K562 (cell line): ENCODE results near the gene PLPPR2. TPM values are rescaled to one million over a fixed set of nuclear protein-coding genes. Genes with fewer than 3 reads are reported as not detected.

ENCODE experiments used
- ATAC-seq: fragments of 200-7000 bp; cut with Tn5 transposase; 3 replicates; pipeline ENCODE4 v1.9.1; 2020; ENCODE audit warnings: moderate library complexity
- BruUV-seq: library from RNA; stranded (reverse); fragments of 400-500 nt; replicated peaks from 2 replicates; lab custom pipeline; 2021; lab: Mats Ljungman, UMichigan
- CTCF ChIA-PET: fragments of 300-600 bp; formaldehyde crosslinking; extraction: SDS; loops from one replicate; lab custom pipeline; 2021; ENCODE audit warnings: low intra/inter-chr PET ratio; lab: Yijun Ruan, JAX
- POLR2A ChIA-PET: fragments of 300-600, 350-650 bp; sonication (Branson Sonifier 250); formaldehyde crosslinking; extraction: SDS; loops from one replicate; lab custom pipeline; 2021; ENCODE audit warnings: antibody characterized with exemption, inconsistent platforms; lab: Yijun Ruan, JAX
- DNase-seq, 4 experiments: peaks; one replicate each; pipeline versions ENCODE4 v3.0.0 to v3.0.0-alpha.2; 2011 to 2018; ENCODE audit warnings: low spot score in 3 of 4, mixed read lengths in 3 of 4; ENCODE audit errors: extremely low read depth in 1 of 4
- FAIRE-seq: peaks from 2 replicates; lab custom pipeline; 2011; peaks lifted over from hg19 to GRCh38; lab: Jason Lieb, UNC
- H2AFZ ChIP-seq: 2 replicates; pipeline ENCODE4 v1.6.0; 2011; ENCODE audit warnings: low read depth, low read length, control low read depth, inconsistent platforms
- H3K27ac ChIP-seq: fragments of 200-600 bp; 3 replicates; pipeline ENCODE4 v1.8.0; 2011; ENCODE audit warnings: low read depth, mild to moderate bottlenecking, control low read depth, inconsistent platforms, low read length, moderate library complexity, mixed read lengths; ENCODE audit errors: extremely low read depth
- H3K27me3 ChIP-seq, 2 experiments: fragments of 300-600 bp in 1 of 2; 2 replicates in 1 of 2; 3 replicates in 1 of 2; pipeline versions ENCODE4 v1.6.0 to v1.8.0; 2011; ENCODE audit warnings: inconsistent platforms in 2 of 2, low read length in 2 of 2, mild to moderate bottlenecking in 1 of 2, mixed read lengths in 1 of 2, moderate library complexity in 1 of 2; ENCODE audit not compliant: control insufficient read depth in 2 of 2, insufficient read depth in 2 of 2
- H3K36me3 ChIP-seq: fragments of 300-600 bp; 3 replicates; pipeline ENCODE4 v1.8.0; 2011; ENCODE audit warnings: mild to moderate bottlenecking, low read length, inconsistent platforms; ENCODE audit not compliant: control insufficient read depth, insufficient read depth
- H3K4me1 ChIP-seq, 2 experiments: fragments of 200-600 bp in 1 of 2; replicated peaks in 1 of 2; 2 replicates in 1 of 2; 3 replicates in 1 of 2; pipeline versions ENCODE4 v1.5.1 to v1.8.0; 2011; ENCODE audit warnings: inconsistent platforms in 2 of 2, low read length in 2 of 2, mild to moderate bottlenecking in 1 of 2, mixed read lengths in 1 of 2, moderate library complexity in 1 of 2; ENCODE audit not compliant: control insufficient read depth in 2 of 2, insufficient read depth in 2 of 2
- H3K4me2 ChIP-seq: 2 replicates; pipeline ENCODE4 v1.6.1; 2011; ENCODE audit warnings: low read length, control low read depth, inconsistent platforms, mixed read lengths; ENCODE audit not compliant: insufficient read depth
- H3K4me3 ChIP-seq: fragments of 200-600 bp; sonication (generic), shearing (Covaris generic); 2 replicates; pipeline ENCODE4 v1.5.1; 2016; ENCODE audit warnings: control low read depth, inconsistent platforms
- H3K79me2 ChIP-seq: fragments of 200-600 bp; 3 replicates; pipeline ENCODE4 v1.8.0; 2011; ENCODE audit warnings: low read length, inconsistent platforms; ENCODE audit not compliant: control insufficient read depth, insufficient read depth
- H3K9ac ChIP-seq, 2 experiments: 2 replicates each; pipeline versions ENCODE4 v1.6.0 to v1.6.1; 2011; ENCODE audit warnings: low read depth in 2 of 2, low read length in 2 of 2, control low read depth in 1 of 2, inconsistent platforms in 1 of 2, mild to moderate bottlenecking in 1 of 2, mixed read lengths in 1 of 2; ENCODE audit not compliant: insufficient read depth in 1 of 2
- H3K9me1 ChIP-seq: one replicate; pipeline ENCODE4 v1.6.0; 2011; ENCODE audit warnings: inconsistent platforms, mild to moderate bottlenecking, low read length, moderate library complexity; ENCODE audit not compliant: control insufficient read depth, insufficient read depth
- H3K9me3 ChIP-seq: replicated peaks from 2 replicates; pipeline ENCODE4 v1.5.1; 2011; ENCODE audit warnings: low read depth, low read length, inconsistent platforms; ENCODE audit not compliant: control insufficient read depth, insufficient read depth
- H4K20me1 ChIP-seq: replicated peaks from 2 replicates; pipeline ENCODE4 v1.6.1; 2011; ENCODE audit warnings: low read length, inconsistent platforms, mixed read lengths; ENCODE audit not compliant: control insufficient read depth, insufficient read depth
- DACH1 ChIP-seq: fragments of 450-650 bp; IDR thresholded peaks from 2 replicates; pipeline ENCODE4 v1.6.1; 2018; ENCODE audit not compliant: partially characterized antibody
- NR3C1 ChIP-seq: sonication (generic); formaldehyde crosslinking; IDR thresholded peaks from 2 replicates; pipeline ENCODE4 v1.8.1; 2022; ENCODE audit warnings: missing genetic modification reagents
- TBP ChIP-seq: optimal IDR thresholded peaks from 2 replicates; pipeline ENCODE3; 2011; ENCODE audit warnings: low read depth, low read length, improper control_type of control experiment
- ZNF3 ChIP-seq: fragments of 250-450 bp; sonication (Bioruptor Pico); IDR thresholded peaks from 2 replicates; pipeline ENCODE4 v1.5.0; 2021; ENCODE audit warnings: mild to moderate bottlenecking, moderate library complexity
- WGBS: fragments of 100-300 bp; shearing (Covaris generic); methylation state at CpG from one replicate; pipeline ENCODE4 v1.1.6; 2016; ENCODE audit warnings: low coverage, mixed read lengths; ENCODE audit not compliant: insufficient coverage; ENCODE audit errors: missing lambda C conversion rate; 5-methylcytosine and 5-hydroxymethylcytosine counted together
- in situ Hi-C: fragments of 300-500 bp; cut with MboI; formaldehyde crosslinking; loops from 4 replicates; pipeline ENCODE4 v1.15.0; 2018; ENCODE audit warnings: inconsistent platforms, mixed read lengths
- intact Hi-C: fragments of 100-400 bp; cut with micrococcal nuclease; formaldehyde crosslinking; loops from 2 replicates; pipeline ENCODE4 v1.14.2; 2022
- polyA plus RNA-seq, 8 experiments: library from polyadenylated mRNA; depleted of rRNA in 4 of 8; stranded (reverse) in 5 of 8; unstranded in 3 of 8; fragments of >200 nt; fragmentation: Nextera tagmentation in 2 of 8; fragmentation: Illumina TruSeq in 1 of 8; extraction: Ambion mirVana in 2 of 8; extraction: Trizol in 1 of 8; gene quantifications; 2 replicates each; pipeline versions ENCODE4 v1.2.1 to v1.2.3, GENCODE V29; 2011 to 2014; ENCODE audit warnings: inconsistent platforms in 1 of 8, missing spikeins in 1 of 8
- total RNA-seq, 7 experiments: library from RNA; depleted of rRNA in 6 of 7; stranded (reverse); fragments of >200 nt in 6 of 7; fragmentation: Illumina TruSeq in 2 of 7; extraction: Trizol in 2 of 7; gene quantifications; 2 replicates each; pipeline versions ENCODE4 v1.2.1 to v1.2.3, GENCODE V29; 2011 to 2021; ENCODE audit warnings: low replicate concordance in 1 of 7
- TF ChIP-seq, protein P1 (sequence below): sonication (generic); formaldehyde crosslinking; IDR thresholded peaks from 2 replicates; pipeline ENCODE4 v1.8.1; 2023; ENCODE audit warnings: missing genetic modification reagents, mild to moderate bottlenecking, borderline replicate concordance
- TF ChIP-seq, protein P2 (sequence below): fragments of 250-450 bp; sonication (Bioruptor Pico); IDR thresholded peaks from 2 replicates; pipeline ENCODE4 v1.8.0; 2022; ENCODE audit warnings: inconsistent platforms

PLPPR2 gene
- total and polyA plus RNA-seq, 9 of the 15 experiments (the other 6 are each of a cell fraction or from before 2014, with no cell fraction given): 0.49 to 15.9 (median 3.4) TPM

DNA sequence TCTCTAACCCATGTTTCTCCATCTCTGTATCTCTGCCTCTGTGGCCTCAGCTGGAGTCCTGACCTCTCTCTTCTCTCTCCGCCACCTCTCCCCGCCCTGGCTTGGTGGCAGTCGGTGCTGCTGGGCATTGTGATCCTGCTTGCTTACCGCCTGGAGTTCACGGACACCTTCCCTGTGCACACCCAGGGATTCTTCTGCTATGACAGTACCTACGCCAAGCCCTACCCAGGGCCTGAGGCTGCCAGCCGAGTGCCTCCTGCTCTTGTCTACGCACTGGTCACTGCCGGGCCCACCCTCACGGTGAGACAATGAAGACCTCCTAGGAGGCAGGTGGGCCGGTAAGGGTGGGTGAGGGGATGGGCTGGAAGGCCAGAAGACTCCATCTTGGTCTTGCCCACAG is 4.2 kb downstream of the PLPPR2 start:
- no peak for DNase-seq
- H4K20me1 ChIP-seq: no peaks in the 10 kb centered on the region; the same call in 1 of the 2 replicates
- H2AFZ ChIP-seq: no peak overlapping the region
- peak overlapping the region in 1 of 2 experiments; percentile 81; a peak in 2 of 4 replicates for H3K9ac ChIP-seq
- no peak overlapping the region for H3K4me3 ChIP-seq
- peaks cover 23 to 64% of the 10 kb centered on the region in 2 experiments; a peak in 4 of 5 replicates for H3K4me1 ChIP-seq
- no peaks in the 10 kb centered on the region; the same call in 2 of the 3 replicates for H3K36me3 ChIP-seq
- no peaks in the 10 kb centered on the region for H3K27me3 ChIP-seq
- ChIA-PET CTCF (no interaction called here), POLR2A (interaction anchor here (1.9 kb wide), 1 partner anchor 15 kb away, joined by 11 read pairs; the partner anchor contains the start of gene SWSAP1)
- FAIRE-seq: no peak
- no peak overlapping the region for H3K4me2 ChIP-seq
- peaks cover 6% of the 10 kb centered on the region; the same call in 1 of the 3 replicates for H3K79me2 ChIP-seq
- intact Hi-C loops (no loop called here), in situ Hi-C loops (no loop called here)
- no peaks in the 10 kb centered on the region for H3K9me3 ChIP-seq
- BruUV-seq: no TSS peak
- TF ChIP-seq TBP: no peak
- no peak for TF ChIP-seq DACH1
- TF ChIP-seq, protein P1, sequence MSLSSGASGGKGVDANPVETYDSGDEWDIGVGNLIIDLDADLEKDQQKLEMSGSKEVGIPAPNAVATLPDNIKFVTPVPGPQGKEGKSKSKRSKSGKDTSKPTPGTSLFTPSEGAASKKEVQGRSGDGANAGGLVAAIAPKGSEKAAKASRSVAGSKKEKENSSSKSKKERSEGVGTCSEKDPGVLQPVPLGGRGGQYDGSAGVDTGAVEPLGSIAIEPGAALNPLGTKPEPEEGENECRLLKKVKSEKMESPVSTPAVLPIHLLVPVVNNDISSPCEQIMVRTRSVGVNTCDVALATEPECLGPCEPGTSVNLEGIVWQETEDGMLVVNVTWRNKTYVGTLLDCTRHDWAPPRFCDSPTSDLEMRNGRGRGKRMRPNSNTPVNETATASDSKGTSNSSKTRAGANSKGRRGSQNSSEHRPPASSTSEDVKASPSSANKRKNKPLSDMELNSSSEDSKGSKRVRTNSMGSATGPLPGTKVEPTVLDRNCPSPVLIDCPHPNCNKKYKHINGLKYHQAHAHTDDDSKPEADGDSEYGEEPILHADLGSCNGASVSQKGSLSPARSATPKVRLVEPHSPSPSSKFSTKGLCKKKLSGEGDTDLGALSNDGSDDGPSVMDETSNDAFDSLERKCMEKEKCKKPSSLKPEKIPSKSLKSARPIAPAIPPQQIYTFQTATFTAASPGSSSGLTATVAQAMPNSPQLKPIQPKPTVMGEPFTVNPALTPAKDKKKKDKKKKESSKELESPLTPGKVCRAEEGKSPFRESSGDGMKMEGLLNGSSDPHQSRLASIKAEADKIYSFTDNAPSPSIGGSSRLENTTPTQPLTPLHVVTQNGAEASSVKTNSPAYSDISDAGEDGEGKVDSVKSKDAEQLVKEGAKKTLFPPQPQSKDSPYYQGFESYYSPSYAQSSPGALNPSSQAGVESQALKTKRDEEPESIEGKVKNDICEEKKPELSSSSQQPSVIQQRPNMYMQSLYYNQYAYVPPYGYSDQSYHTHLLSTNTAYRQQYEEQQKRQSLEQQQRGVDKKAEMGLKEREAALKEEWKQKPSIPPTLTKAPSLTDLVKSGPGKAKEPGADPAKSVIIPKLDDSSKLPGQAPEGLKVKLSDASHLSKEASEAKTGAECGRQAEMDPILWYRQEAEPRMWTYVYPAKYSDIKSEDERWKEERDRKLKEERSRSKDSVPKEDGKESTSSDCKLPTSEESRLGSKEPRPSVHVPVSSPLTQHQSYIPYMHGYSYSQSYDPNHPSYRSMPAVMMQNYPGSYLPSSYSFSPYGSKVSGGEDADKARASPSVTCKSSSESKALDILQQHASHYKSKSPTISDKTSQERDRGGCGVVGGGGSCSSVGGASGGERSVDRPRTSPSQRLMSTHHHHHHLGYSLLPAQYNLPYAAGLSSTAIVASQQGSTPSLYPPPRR (CRISPR knock-in tag): no peak
- TF ChIP-seq, protein P2, sequence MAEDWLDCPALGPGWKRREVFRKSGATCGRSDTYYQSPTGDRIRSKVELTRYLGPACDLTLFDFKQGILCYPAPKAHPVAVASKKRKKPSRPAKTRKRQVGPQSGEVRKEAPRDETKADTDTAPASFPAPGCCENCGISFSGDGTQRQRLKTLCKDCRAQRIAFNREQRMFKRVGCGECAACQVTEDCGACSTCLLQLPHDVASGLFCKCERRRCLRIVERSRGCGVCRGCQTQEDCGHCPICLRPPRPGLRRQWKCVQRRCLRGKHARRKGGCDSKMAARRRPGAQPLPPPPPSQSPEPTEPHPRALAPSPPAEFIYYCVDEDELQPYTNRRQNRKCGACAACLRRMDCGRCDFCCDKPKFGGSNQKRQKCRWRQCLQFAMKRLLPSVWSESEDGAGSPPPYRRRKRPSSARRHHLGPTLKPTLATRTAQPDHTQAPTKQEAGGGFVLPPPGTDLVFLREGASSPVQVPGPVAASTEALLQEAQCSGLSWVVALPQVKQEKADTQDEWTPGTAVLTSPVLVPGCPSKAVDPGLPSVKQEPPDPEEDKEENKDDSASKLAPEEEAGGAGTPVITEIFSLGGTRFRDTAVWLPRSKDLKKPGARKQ (CRISPR knock-in tag): no peak
- TF ChIP-seq ZNF3 (CRISPR knock-in tag): no peak
- TF ChIP-seq NR3C1 (CRISPR knock-in tag): no peak
- WGBS: 79% methylated on average over 10 of the region's 11 CpGs
- no peak for ATAC-seq
- H3K9me1 ChIP-seq: peaks cover 4% of the 10 kb centered on the region
- no peak overlapping the region for H3K27ac ChIP-seq
